GM18909 (cell line): Measurements from ENCODE around the gene CHRNA4.
"Not testable (repeated sequence)": the region's sequence is repeated elsewhere in the genome, so short reads cannot be mapped to it uniquely, and the experiment has no call there.

ENCODE experiments used
- ATAC-seq: cut with Tn5 transposase; IDR thresholded peaks from one replicate; pipeline ENCODE4 v1.9.1; 2021; ENCODE audit warnings: mild to moderate bottlenecking; ENCODE audit not compliant: unreplicated experiment, poor library complexity

CHRNA4 gene

DNA sequence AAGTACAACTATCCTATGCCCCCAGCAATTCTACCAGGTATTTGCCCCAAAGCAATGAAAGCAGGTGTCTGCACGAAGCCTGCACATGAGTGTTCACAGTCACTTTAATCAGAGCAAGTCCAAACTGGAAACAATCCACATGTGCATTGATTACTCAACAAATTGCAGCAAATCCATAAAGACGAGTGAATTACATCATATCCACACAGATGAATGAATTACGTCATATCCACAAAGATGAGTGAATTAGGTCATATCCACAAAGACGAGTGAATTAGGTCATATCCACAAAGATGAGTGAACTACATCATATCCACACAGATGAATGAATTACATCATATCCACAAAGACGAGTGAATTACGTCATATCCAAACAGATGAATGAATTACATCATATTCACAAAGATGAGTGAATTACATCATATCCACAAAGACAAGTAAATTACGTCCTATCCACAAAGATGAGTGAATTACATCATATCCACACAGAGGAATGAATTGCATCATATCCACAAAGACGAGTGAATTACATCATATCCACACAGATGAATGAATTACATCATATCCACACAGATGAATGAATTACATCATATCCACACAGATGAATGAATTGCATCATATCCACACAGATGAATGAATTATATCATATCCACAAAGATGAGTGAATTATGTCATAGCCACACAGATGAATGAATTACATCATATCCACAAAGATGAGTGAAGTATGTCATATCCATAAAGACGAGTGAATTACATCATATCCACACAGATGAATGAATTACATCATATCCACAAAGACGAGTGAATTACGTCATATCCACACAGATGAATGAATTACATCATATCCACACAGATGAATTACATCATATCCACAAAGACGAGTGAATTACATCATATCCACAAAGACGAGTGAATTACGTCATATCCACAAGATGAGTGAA is 21.7 kb downstream of the CHRNA4 start:
- ATAC-seq = not testable (repeated sequence)

DNA sequence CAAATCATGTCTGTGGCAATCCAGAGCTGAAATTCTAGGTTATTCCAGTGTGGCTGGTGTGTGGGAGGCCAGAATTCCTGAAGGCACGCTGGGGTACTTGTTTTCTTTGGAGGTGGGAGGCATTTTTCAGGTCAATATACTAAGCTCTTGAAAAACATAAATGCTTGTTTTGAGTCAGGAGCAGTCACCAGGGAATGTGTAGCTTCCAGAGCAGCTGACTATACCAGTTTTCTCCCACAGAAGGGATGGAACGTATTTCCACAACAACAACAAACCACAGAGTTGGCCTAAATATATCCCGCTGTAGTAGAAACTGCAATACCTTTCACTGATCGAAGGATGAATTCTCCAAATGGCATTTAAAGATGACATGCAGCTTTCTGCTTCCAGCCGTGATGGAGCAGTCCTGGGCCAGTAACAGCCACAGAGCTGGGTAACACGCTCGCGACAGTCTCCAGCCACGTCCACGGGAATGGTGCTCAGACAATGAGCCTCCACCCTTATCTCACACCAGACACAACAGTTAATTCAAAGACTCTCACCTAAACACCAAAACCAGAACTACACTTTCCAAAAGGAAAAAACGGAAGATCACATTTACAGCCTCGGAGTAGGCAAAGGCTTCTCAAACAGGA is 23.2 kb downstream of the CHRNA4 start:
- no peak for ATAC-seq

DNA sequence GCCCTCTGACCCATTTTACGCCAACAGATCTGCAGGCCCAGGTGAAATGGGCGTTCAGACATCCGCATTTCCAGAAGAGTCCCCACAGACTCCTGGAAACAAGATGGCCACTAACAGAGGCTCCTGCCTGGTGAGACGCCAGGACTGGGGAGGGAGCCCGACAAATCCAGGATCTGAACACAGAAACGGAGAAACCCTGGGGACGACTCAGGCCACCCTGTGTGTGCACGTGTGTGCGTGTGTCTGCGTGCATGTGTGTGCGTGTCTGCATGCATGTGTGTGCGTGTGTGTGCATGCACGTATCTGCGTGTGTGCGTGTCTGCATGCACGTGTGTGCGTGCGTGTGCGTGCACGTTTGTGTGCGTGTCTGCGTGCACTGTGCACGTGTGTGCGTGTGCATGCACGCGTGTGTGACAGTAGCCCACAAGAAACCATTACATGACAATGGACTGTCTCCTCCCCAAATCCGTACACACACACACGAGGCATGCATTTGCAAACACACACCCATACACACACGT is 24.9 kb downstream of the CHRNA4 start:
- ATAC-seq = no peak

DNA sequence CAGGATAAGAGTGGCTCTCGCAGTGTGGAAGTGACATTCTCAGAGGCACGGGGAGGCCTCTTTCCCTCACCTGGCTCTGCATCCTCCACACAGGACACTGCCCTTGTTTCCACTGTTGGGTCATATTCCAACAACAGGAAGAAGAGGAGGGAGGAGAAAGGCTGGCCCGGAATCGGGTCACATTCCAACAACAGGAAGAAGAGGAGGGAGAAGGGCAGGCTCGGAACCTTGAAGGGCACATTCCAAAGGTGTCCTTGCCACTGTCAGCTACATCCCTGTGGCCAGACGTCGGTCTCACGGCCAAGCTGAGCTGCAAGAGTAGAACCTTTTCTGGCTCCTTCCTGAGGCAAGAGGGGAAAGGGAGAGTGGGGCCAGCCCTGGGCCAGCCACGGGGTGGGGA is 25.4 kb downstream of the CHRNA4 start:
- ATAC-seq = no peak

DNA sequence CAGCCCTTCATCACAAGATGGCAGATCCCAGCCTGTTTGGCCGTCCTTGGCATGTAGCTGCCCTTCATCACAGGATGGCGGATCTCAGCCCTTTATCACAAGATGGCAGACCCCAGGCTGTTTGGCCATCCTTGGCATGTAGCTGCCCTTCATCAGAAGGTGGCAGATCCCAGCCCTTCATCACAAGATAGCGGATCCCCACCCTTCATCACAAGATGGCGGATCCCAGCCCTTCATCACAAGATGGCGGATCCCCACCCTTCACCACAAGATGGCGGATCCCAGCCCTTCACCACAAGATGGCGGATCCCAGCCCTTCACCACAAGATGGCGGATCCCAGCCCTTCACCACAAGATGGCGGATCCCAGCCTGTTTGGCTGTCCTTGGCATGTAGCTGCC is 26.1 kb downstream of the CHRNA4 start:
- not testable (repeated sequence) for ATAC-seq

DNA sequence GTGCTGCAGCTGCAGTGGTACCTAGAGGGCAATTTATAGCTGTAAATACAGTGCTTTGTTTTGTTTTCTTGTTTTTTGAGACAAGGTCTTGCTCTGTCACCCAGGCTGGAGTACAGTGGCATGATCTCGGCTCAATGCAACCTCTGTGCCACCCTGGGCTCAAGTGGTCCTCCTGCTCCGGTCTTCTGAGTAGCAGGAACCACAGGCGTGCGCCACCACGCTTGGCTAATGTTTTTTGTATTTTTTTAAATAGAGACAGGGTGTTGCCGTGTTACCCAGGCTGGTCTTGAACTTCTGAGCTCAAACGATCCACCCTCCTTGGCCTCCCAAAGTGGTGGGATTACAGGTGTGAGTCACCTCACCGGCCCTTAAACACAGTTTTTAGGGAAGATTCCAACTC is 26.8 kb downstream of the CHRNA4 start:
- ATAC-seq = no peak

DNA sequence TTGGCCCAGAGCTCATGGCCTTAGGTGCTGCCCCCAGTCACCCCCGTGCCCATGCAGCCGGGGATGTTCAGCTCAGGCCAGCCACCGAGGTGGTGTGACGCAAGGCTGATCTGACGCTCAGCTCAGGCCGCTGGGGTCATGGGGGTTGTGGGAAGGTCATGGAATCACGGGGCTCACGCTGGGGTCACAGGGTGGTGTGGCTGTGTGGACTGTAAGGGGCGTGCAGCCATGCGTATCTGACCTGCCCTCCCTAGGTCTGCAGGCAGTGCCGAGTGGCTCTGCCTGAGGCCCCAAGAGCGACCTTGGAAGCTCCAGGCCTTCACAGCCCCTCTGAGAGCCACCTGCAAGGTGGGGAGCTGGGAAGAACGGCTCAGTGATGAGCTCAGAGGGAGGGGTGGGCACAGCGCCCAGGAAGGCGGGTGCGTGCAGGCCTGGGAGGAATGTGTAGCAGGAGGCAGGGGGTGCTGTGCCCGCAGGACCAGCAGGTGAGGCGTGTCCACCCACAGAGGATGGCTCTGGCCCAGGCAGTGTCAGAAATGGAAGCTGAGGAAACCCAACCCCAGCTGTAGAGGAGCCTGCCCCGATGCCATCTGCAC is 27.8 kb downstream of the CHRNA4 start:
- no peak for ATAC-seq

DNA sequence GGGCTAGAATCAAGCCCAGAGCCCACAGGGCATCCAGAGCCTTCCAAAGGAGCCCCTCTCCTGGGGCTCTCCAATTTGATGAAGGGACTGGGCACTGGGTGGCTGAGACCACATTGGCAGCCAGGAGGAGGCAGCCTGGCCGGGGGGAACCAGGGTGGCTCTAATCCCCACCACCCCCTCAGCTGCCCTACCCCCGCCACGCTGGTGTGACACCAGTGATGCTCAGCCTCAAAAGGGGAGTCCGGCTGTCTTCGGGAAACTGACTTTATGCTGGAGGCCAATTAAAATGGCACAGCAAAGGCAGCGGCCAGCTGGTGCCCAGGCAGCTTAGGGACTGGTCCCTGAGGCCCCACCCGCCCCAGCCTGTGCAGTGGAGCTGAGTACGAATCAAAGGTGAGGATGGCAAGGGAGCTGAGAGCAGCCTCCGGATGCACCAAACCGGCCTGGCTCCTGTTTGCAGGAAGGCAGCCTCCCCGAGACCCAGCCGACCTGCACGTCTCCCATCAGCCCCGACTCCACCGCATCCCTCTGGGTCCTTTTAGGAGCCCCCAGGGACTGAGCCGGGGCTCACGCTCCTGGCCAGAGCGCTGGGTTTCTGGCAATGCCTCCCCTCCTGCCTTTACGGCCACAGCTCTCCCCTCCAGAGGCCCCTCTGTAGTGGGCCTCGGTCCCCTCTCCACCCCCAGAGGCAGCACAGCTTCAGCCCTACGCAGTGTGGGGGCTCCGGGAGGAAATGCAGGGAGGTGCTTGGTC is 28.5 kb downstream of the CHRNA4 start:
- ATAC-seq = no peak

DNA sequence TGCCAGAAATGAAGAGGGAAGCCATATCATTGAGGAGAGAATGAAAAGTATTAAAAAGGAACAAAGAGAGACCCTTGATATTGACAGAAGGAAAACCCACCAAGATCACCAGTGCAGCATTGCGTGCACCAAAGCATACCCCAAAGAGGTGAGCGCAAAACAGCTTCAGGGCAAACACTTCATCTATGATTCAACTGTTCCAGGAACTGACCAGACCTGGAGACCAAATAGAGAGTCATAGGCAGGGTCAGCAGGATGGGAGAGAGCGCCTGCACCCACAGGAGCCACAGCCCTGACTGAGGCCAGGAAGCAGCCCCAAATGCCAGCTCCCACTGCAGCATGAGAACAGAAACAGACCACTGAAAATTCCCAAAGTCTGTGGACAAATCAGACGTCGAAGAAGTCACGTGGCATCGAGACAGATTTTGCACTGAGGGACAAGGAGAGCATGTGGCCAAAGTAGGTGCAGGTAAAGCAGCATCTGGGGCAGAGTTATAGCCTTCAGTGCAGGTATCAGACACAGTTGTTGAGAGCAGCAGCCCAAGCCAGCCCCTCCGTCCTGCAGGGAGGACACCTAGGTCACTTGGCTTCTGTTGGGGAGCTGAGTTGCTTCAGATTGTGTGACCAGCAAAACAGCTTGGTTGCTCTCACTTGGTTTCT is 29.3 kb downstream of the CHRNA4 start:
- no peak for ATAC-seq

DNA sequence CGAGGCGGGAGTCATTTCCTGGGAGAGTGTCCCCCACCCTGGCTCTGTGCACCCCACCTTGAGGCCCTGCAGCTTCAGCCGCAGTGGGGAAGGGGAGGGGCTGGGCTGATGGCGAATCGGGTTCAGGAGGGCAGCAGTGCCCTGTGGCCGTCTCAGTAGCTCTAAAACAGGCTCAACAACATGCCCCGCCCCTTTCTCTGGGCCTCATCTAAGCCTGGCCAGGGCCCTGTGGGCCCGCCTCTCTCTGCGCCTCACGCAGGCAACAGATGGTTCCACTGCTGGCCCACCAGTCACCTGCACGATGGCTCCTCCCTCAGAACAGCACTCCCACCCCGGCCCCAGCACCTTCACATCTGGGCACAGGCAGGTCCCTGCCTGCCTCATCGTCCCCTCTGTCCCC is 30.2 kb downstream of the CHRNA4 start:
- ATAC-seq = no peak

DNA sequence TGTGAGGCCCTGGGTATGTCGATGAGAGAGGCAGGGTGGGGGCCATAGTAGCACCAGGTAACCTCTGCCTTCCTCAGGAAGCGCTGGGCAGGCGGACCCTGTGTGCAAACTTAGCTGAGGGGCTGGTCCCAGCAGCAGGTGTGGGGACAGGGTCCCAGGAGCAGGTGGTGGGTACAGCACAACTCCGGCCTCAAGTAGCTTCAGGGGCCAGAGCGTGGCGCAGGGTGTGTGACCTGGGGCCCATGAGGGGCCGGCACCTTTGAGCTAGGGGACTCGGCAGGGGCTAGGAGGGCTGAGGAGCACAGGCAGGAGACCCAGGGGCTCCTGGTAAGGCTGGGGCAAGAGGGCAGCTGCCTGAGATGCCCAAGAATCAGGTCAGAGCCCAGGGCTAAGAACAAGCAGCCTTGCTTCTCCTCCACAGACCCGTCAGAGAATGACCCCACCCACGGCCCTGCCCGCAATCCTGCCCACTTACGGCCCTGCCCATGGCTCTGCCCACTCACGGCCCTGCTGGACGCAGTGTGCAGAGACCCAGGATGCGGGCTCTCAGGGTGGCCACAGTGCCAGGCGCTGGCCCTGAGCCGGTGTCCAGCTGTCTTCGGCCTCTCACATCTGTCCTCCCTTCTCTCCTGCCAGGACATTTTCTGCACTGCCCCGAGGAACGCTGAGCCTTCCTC is 30.9 kb downstream of the CHRNA4 start:
- ATAC-seq = no peak

DNA sequence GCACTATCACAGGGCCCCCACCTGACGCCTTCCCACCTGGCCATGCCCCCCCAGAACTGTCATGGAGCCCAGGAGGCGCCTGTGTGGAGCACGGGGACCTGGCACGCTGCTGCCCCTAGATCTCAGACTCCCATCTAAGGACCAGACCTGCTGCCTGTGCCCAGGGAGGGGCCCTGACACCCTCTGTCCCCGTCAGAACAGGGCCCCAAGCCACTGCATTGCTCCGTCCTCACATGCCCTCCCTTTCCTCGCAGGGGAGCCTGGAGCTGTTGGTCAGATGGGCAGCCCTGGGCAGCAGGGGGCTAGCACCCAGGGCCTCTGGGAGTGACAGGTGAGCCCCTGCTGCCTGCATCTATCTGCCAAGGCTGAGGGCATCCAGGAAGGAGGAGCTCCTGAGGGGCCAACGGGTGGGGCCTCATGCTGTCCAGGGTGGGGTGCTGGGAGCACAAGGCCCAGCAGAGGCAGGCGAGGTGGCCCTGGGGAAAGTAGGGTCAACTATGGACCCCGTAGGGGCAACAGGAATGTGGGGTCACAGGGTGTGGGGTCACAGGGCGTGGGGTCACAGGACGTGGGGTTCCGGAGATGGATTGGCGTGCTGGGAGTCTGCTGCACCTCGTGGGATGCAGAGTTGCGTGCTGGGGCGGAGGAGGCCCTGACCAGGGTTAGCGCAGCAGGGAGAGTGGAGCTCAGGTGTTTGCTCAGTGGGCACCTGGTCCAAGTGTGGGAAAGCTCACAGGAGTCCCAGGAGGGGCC is 31.6 kb downstream of the CHRNA4 start:
- ATAC-seq = no peak

DNA sequence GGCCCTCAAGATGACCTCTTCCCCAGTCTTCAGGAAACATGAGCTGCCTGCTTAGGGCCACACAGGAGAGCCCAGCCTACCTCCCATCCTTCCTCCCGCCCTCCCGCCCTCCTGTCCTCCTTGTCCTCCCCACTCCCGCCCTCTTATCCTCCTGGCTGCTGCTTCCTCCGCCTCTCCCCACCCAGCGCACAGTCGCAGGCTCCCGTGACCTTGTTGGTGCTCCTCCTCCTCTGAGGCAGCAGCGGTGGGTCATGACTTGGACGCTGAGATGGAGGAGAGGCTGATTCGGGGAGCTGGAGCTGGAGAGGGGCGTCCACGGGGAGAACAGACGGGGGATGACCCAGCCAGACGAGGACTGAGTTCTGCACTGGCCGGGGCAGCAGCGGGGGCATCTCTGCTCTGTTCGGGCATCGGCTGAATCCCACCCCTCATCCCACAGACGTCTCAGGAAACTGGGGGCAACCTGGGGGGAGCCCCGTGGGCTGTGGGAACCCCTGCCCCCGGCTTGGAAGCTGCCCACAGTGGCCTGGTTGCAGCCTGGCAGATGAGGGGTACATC is 32.4 kb downstream of the CHRNA4 start:
- ATAC-seq = no peak

DNA sequence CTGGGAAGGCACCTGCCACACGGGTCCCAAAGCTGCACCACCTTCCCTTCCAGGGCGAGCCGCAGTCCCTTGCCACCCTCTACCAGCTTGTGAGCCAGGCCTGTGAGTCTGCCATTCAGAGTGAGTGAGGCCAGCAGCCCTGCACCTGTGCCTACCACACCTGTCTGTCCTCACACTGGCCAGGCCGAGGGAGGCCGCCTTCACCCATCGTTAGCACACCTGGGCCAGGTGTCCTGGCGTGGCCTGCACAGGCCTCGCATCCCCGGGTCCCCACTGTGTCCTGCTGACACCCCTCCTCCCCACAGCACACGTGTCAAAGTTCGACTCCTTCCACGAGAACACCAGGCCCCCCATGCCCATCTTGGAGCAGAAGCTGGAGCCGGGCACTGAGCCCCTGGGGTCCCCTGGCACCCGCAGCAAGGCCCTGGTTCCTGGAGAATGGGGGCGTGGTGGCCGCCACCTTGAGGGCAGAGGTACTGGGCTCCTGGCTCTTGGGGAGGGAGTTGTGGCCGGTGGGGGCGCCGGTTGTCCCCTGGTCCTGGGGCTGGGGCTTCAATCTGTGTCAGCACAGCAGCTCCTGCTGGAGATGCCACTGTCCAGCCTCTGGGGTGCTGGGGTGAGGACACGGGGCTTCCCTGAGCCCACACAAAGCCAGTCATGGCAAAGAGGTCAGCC is 33.0 kb downstream of the CHRNA4 start:
- ATAC-seq = no peak

DNA sequence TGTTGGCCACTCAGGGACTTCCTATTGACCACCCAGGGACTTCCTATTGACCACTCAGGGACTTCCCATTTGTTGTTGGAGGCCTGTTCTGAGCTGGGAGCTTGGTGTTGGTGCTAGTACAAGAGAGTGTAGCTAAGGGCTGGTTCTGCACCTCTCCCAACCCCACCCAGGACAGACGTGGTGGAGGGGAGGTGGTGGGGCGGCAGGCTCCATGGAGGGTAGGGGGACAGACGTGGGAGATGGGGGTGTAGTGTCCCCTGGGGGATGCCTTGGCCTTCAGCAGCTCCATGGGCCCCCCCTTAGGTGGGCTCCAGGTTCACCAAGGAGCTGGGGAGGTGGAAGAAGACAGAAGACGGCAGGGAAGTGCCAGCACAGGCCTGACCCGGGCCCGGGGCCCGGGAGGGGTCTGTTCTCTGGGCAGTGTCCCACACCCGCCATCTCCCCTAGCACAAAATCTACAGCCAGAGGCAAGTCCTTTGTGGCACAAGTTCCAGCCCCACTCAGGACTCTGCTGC is 33.9 kb downstream of the CHRNA4 start:
- no peak for ATAC-seq

DNA sequence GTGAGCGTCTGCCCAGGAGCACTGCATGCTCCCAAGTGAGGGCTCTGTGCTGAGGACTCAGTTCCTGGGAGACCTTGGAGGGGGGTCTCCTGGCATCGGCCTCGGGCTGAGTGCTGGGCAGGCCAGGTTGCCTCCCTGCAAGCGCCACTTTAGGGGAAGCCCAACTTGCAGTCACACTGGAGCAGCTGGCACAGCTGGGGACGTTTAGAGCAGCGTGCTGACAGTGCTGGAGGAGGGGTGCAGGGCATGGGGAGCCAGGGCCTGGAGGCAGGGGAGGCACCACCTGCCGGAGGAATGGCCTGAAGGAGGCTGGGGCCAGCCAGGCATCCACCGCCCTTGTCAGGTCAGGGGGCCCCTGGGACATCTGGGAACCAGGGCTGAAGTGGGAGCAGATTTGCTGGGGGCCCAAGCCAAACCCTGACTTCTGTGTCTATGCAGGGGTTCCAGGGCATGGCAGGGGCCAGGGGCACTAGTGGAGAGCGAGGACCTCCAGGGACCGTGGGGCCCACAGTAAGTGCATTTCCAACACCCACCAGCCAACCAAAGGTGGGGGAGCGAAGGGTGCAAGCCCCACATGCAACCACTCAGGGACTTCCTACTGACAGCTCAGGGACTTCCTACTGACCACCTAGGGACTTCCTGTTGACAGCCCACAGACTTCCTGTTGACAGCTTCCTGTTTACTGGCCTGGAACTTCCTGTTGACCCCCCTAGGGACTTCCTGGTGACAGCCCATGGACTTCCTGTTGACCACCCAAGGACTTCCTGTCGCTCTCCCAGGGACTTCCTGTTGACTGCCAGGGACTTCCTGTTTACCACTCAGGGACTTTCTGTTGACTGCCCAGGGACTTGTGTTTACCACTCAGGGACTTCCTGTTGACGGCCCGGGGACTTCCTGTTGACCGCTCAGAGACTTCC is 34.6 kb downstream of the CHRNA4 start:
- no peak for ATAC-seq
